ENCODE measurements around the gene SART3. TPM values are rescaled to one million over a fixed set of nuclear protein-coding genes. Genes with fewer than 3 reads are reported as not detected.
"Not testable (repeated sequence)": the region's sequence is repeated elsewhere in the genome, so short reads cannot be mapped to it uniquely, and the experiment has no call there.

SART3 gene
- polyA plus RNA-seq, 4 donors = 49.4 to 67.8 (median 56.7) TPM

GRCh38 chr12:108582509-108582908 lies 21.5 kb upstream of the SART3 start:
- DNase-seq (ENCODE audit: low read depth in 4 of 4, low spot score in 3 of 4) = no peak

- DNase-seq (ENCODE audit: low read depth in 4 of 4, low spot score in 3 of 4) = no peak
Observed at GRCh38 chr12:108581311-108582227, 20.6 kb upstream of the SART3 start.

GRCh38 chr12:108580531-108580930 lies 19.6 kb upstream of the SART3 start:
- DNase-seq (ENCODE audit: low read depth in 4 of 4, low spot score in 3 of 4) = no peak

GRCh38 chr12:108578813-108579212 lies 17.8 kb upstream of the SART3 start:
- DNase-seq (ENCODE audit: low read depth in 4 of 4, low spot score in 3 of 4) = no peak

GRCh38 chr12:108578264-108578663 lies 17.3 kb upstream of the SART3 start:
- no peak for DNase-seq (ENCODE audit: low read depth in 4 of 4, low spot score in 3 of 4)

GRCh38 chr12:108577458-108577857 lies 16.5 kb upstream of the SART3 start:
- DNase-seq (ENCODE audit: low read depth in 4 of 4, low spot score in 3 of 4) = no peak

GRCh38 chr12:108576660-108577234 lies 15.8 kb upstream of the SART3 start:
- DNase-seq (ENCODE audit: low read depth in 4 of 4, low spot score in 3 of 4) = no peak

GRCh38 chr12:108575199-108575912 lies 14.4 kb upstream of the SART3 start:
- no peak for DNase-seq (ENCODE audit: low read depth in 4 of 4, low spot score in 3 of 4)

- DNase-seq (ENCODE audit: low read depth in 4 of 4, low spot score in 3 of 4) = not testable (repeated sequence)
Observed at GRCh38 chr12:108574276-108574675, 13.3 kb upstream of the SART3 start.

GRCh38 chr12:108573317-108573716 lies 12.3 kb upstream of the SART3 start:
- DNase-seq (ENCODE audit: low read depth in 4 of 4, low spot score in 3 of 4) = no peak

GRCh38 chr12:108572166-108572790 lies 11.3 kb upstream of the SART3 start:
- DNase-seq (ENCODE audit: low read depth in 4 of 4, low spot score in 3 of 4) = no peak

GRCh38 chr12:108571609-108572165 lies 10.7 kb upstream of the SART3 start:
- DNase-seq (ENCODE audit: low read depth in 4 of 4, low spot score in 3 of 4) = no peak

- no peak for DNase-seq (ENCODE audit: low read depth in 4 of 4, low spot score in 3 of 4)
Observed at GRCh38 chr12:108570743-108571608, 10.0 kb upstream of the SART3 start.

- no peak for DNase-seq (ENCODE audit: low read depth in 4 of 4, low spot score in 3 of 4)
Observed at GRCh38 chr12:108568338-108569154, 7.6 kb upstream of the SART3 start.

- no peak for DNase-seq (ENCODE audit: low read depth in 4 of 4, low spot score in 3 of 4)
Observed at GRCh38 chr12:108567406-108568337, 6.7 kb upstream of the SART3 start.

GRCh38 chr12:108566452-108566851 lies 5.5 kb upstream of the SART3 start:
- DNase-seq (ENCODE audit: low read depth in 4 of 4, low spot score in 3 of 4) = no peak

- DNase-seq (ENCODE audit: low read depth in 4 of 4, low spot score in 3 of 4) = no peak
Observed at GRCh38 chr12:108565976-108566375, 5.0 kb upstream of the SART3 start.

GRCh38 chr12:108565146-108565545 lies 4.2 kb upstream of the SART3 start:
- no peak for DNase-seq (ENCODE audit: low read depth in 4 of 4, low spot score in 3 of 4)
